Right cardiac atrium (tissue), 5 donors: ENCODE measurements around the gene PCP2. TPM values are rescaled to one million over a fixed set of nuclear protein-coding genes. Genes with fewer than 3 reads are reported as not detected.

ENCODE experiments used
- ATAC-seq, 2 donors: fragments of 200-7000 bp; cut with Tn5 transposase; one replicate each; pipeline versions ENCODE4 v1.8.0 to v1.9.1; 2020; ENCODE audit warnings: moderate library complexity in 2 of 2, mild to moderate bottlenecking in 1 of 2
- DNase-seq, 3 donors: peaks; one replicate each; pipeline ENCODE4 v3.0.0-alpha.2; 2020
- H3K27ac ChIP-seq: one replicate; pipeline ENCODE4 v1.5.1; 2013; ENCODE audit warnings: mild to moderate bottlenecking, low read length, control low read depth, moderate library complexity
- H3K27me3 ChIP-seq: one replicate; pipeline ENCODE4 v1.6.1; 2013; ENCODE audit not compliant: control insufficient read depth, insufficient read depth
- H3K4me1 ChIP-seq: one replicate; pipeline ENCODE4 v1.6.1; 2013; ENCODE audit warnings: low read length; ENCODE audit not compliant: control insufficient read depth, insufficient read depth
- H3K4me3 ChIP-seq: one replicate; pipeline ENCODE4 v1.5.1; 2013; ENCODE audit warnings: low read length, control low read depth
- H3K9me3 ChIP-seq: one replicate; pipeline ENCODE4 v1.6.1; 2013; ENCODE audit warnings: low read length; ENCODE audit not compliant: control insufficient read depth
- WGBS: extraction: QIAGEN DNeasy Blood & Tissue Kit; methylation state at CpG from one replicate; pipeline ENCODE4 v1.1.7; 2013; 5-methylcytosine and 5-hydroxymethylcytosine counted together
- intact Hi-C, 4 donors: fragments of 100-400 bp; cut with DNase I; formaldehyde crosslinking; loops; one replicate each; pipeline versions ENCODE4 v1.11.0 to v1.14.0; 2022 to 2023
- polyA plus RNA-seq: library from polyadenylated mRNA; stranded (reverse); fragments of 200-250 nt; gene quantifications from one replicate; pipeline ENCODE4 v1.2.3, GENCODE V29; 2013
- total RNA-seq, 4 donors: library from RNA; stranded (reverse); fragmentation: NEBNext Ultra II Directional; extraction: Animal tissue kit (Norgen Biotek cat#: 25700); gene quantifications; one replicate each; pipeline ENCODE4 v1.2.1, GENCODE V29; 2021
- donor health status: healthy with polysubstance abuse.
- donor health status: DM: no; HTN: yes; CAD: no.
- donor health status: DM: no; HTN: no; CAD: no.
- donor health status: DM: no; HTN: yes; CAD: no; lungs with severe emphysema.
- donor health status: DM: yes; HTN: yes; CAD: no.

PCP2 gene
- total and polyA plus RNA-seq, 5 donors: 0.34 TPM; not detected in 4

DNA sequence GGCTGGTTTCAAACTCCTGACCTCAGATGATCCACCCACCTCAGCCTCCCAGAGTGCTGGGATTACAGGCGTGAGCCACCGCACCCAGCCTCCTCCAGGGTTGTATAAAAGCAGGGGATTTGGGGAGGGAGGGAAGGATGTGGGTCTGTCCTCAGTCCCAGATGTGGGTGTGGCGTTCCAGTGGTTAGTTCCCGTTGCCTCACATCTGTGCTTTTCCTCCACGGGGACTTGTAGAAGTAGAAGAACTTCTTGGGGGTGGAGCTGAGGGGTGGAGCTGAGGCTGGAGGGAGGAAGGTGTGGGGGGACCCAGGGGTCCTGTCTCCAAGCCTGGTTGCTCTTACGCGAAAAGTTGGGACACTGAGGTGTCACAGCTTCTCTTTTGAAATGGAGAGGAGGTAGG is 42.9 kb upstream of the PCP2 start:
- DNase-seq (peak in 1 of 3 donors; percentile 28), ATAC-seq (no peak)
- H3K4me3 ChIP-seq: no peak overlapping the region
- H3K4me1 ChIP-seq: no peaks in the 10 kb centered on the region
- H3K9me3 ChIP-seq: no peaks in the 10 kb centered on the region
- intact Hi-C loops: loop anchor here in 2 of 4 donors (5.0 to 10.0 kb wide), 2 partner anchors 109 to 128 kb away; no protein-coding TSS in a partner anchor
- no peak overlapping the region for H3K27ac ChIP-seq
- 45% methylated on average over 7 of the region's 7 CpGs for WGBS
- H3K27me3 ChIP-seq: no peaks in the 10 kb centered on the region

GRCh38 chr19:7674010-7675005 is 40.8 kb upstream of the PCP2 start:
- no peak overlapping the region for H3K27ac ChIP-seq
- no peaks in the 10 kb centered on the region for H3K9me3 ChIP-seq
- WGBS: 56% methylated on average over 20 of the region's 21 CpGs
- intact Hi-C loops: loop anchor here in 2 of 4 donors (5.0 to 10.0 kb wide), 2 partner anchors 107 to 130 kb away; no protein-coding TSS in a partner anchor
- no peaks in the 10 kb centered on the region for H3K27me3 ChIP-seq
- DNase-seq (peak; percentile 65 to 87 (median 83)), ATAC-seq (peak; percentile 57 to 93)
- no peaks in the 10 kb centered on the region for H3K4me1 ChIP-seq
- H3K4me3 ChIP-seq: no peak overlapping the region

GRCh38 chr19:7672522-7672921 is 39.0 kb upstream of the PCP2 start:
- Histone ChIP-seq H3K27me3 (no peaks in the 10 kb centered on the region), H3K4me1 (no peaks in the 10 kb centered on the region), H3K9me3 (no peaks in the 10 kb centered on the region), H3K27ac (no peak overlapping the region), H3K4me3 (no peak overlapping the region)
- DNase-seq (no peak), ATAC-seq (no peak)
- WGBS: 48% methylated on average over 9 of the region's 9 CpGs
- intact Hi-C loops: loop anchor here in 1 of 4 donors (10.0 kb wide), 1 partner anchor 132 kb away; no protein-coding TSS in a partner anchor

DNA sequence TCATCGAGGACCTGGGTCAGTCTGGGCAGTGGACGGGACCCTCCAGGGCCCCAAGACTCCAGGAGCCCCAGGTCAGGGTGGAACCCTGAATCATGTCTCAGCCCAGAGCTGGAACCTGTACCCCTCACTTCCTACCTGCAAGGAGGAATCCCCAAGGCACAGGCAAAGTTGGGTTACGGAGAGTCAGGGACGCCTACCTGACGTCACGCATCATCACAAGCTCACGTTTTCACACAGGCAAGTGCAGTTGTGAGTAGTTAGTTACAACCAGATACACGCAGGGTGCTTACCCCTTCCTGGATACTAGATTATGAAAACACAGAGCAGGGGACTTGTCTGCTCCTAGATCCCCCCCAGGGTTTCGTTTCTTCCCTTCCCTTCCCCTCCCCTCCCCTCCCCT is 37.3 kb upstream of the PCP2 start:
- no peak overlapping the region for H3K27ac ChIP-seq

DNA sequence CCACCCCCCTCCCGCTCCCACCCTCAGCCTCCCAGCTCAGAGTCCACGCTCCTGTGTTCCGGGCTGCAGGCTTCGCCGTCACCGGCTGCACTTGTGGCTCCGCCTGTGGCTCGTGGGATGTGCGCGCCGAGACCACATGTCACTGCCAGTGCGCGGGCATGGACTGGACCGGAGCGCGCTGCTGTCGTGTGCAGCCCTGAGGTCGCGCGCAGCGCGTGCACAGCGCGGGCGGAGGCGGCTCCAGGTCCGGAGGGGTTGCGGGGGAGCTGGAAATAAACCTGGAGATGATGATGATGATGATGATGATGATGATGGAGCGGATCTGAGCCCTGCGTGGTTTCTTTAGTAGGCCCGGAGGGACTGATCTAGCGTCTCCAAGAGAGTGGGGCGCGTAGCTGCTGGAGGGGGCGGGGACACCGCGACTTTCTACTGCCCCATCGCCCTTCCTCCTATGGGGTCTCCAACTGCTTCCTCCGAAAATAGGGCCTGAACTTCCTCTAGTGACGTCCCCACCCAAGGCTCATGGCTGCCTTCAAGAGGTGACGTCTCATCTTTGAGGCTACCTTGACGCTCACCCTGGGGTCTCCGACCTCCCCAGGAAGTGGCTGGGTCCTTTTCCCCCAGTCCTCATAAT is 36.7 kb upstream of the PCP2 start:
- Histone ChIP-seq H3K9me3 (no peaks in the 10 kb centered on the region), H3K27me3 (no peaks in the 10 kb centered on the region), H3K4me3 (no peak overlapping the region), H3K4me1 (no peaks in the 10 kb centered on the region), H3K27ac (no peak overlapping the region)
- 3% methylated on average over 43 of the region's 43 CpGs for WGBS
- intact Hi-C loops: loop anchor here in 1 of 4 donors (10.0 kb wide), 1 partner anchor 135 kb away; no protein-coding TSS in a partner anchor
- no peak for ATAC-seq
- DNase-seq: peak in 1 of 3 donors; percentile 44

More for the DNA sequence above, 37.3 kb upstream of the PCP2 start:
- Histone ChIP-seq H3K9me3 (no peaks in the 10 kb centered on the region), H3K27me3 (no peaks in the 10 kb centered on the region), H3K4me3 (no peak overlapping the region), H3K4me1 (no peaks in the 10 kb centered on the region)
- ATAC-seq (no peak), DNase-seq (no peak)
- WGBS: 37% methylated on average over 9 of the region's 9 CpGs
- intact Hi-C loops: loop anchor here in 1 of 4 donors (10.0 kb wide), 1 partner anchor 134 kb away; no protein-coding TSS in a partner anchor

DNA sequence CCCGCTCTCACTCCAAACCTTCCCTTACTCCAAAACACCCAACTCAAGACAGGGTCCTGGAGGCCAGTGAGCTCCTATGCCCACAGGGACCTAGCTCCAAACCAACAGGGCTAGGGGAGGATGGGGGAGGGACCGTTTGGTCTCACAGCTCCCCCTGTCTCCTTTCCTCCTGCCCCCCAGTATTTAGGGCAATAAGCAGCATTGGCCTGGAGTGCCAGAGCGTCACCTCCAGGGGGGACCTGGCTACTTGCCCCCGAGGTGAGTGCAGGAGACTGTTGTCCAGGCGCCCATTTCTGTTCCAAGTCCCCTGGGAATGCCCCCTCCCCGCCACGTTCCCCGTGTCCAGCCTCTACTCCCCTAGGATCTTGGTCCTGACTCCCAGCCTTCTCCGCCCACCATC is 36.1 kb upstream of the PCP2 start:
- intact Hi-C loops: loop anchor here in 1 of 4 donors (10.0 kb wide), 1 partner anchor 135 kb away; no protein-coding TSS in a partner anchor
- Histone ChIP-seq H3K4me1 (no peaks in the 10 kb centered on the region), H3K9me3 (no peaks in the 10 kb centered on the region), H3K27ac (no peak overlapping the region), H3K27me3 (no peaks in the 10 kb centered on the region), H3K4me3 (no peak overlapping the region)
- no peak for ATAC-seq
- WGBS: 30% methylated on average over 9 of the region's 9 CpGs
- DNase-seq: peak in 1 of 3 donors; percentile 17

DNA sequence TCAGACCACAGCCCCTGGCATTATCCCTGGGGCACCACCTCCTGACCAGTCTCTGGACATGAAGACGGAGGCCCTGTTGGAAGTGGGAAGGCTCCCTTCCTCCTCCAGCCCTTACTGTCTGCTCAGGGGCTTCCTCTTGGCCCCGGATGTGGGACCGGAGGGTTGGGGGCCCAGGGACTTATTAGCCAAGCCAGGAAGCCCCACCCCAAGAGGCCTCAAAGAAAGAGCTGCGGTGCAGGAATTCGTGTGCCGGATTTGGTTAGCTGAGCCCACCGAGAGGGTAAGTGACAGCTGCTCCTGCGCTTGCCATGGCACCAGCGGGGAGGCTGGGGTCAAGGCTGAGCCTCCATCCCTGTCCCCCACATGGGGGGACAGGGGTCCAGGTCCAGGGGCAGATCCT is 35.3 kb upstream of the PCP2 start, which contains the start of gene RETN:
Gene RETN, plus strand, starts transcription at position 208 of the 400 bp plus-strand sequence. CDS start 278 bp downstream, outside the sequence.
- intact Hi-C loops: no loop called here
- H3K27me3 ChIP-seq: no peaks in the 10 kb centered on the region
- peak in 1 of 3 donors; percentile 26 for DNase-seq
- ATAC-seq: peak in 1 of 2 donors; percentile 11
- no peak within 1 kb of the TSS for H3K4me3 ChIP-seq
- 63% methylated on average over 9 of the region's 9 CpGs for WGBS
- no peaks in the 10 kb centered on the region for H3K4me1 ChIP-seq
- H3K27ac ChIP-seq: no peak within 1 kb of the TSS
- no peaks in the 10 kb centered on the region for H3K9me3 ChIP-seq

DNA sequence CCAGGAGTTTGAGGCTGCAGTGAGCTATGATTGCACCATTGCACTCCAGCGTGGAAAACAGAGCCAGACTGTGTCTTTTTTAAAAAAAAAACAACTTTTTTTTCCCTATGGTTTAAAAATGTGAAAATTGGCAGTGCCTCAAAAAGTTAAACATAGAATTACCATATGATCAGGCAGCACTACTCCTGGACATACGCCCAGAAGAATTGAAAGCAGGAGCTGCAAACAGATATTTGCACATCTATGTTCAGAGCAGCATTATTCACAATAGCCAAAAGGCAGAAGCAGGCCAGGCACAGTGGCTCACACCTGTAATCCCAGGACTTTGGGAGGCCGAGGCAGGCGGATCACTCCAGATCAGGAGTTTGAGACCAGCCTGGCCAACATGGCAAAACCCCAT is 31.6 kb upstream of the PCP2 start:
- DNase-seq (no peak), ATAC-seq (no peak)
- no peaks in the 10 kb centered on the region for H3K4me1 ChIP-seq
- H3K4me3 ChIP-seq: no peak overlapping the region
- H3K27me3 ChIP-seq: no peaks in the 10 kb centered on the region
- no peak overlapping the region for H3K27ac ChIP-seq
- intact Hi-C loops: no loop called here
- 23% methylated on average over 4 of the region's 4 CpGs for WGBS
- no peaks in the 10 kb centered on the region for H3K9me3 ChIP-seq

DNA sequence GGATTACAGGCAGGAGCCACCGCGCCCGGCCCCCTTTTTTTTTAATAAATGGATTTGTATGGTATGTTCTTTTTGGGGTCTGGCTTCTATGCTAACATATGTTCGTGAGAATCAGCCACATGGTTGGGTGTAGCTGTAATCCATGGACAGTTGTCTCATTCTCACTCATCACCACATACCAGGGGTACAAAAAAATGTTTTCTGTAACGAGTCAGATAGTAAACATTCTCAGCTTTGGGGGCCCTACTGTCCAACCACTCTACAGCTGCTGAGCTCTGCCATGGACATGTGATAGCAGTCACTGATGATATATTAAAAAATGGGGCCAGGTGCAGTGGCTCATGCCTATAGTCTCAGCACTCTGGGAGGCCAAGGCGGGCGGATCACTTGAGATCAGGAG is 30.2 kb upstream of the PCP2 start:
- no peaks in the 10 kb centered on the region for H3K27me3 ChIP-seq
- no peaks in the 10 kb centered on the region for H3K4me1 ChIP-seq
- DNase-seq: no peak
- H3K9me3 ChIP-seq: no peaks in the 10 kb centered on the region
- no peak for ATAC-seq
- 61% methylated on average over 7 of the region's 7 CpGs for WGBS
- no peak overlapping the region for H3K27ac ChIP-seq
- intact Hi-C loops: no loop called here
- no peak overlapping the region for H3K4me3 ChIP-seq

- ATAC-seq (no peak), DNase-seq (peak in 1 of 3 donors; percentile 8)
- Histone ChIP-seq H3K4me3 (no peak overlapping the region), H3K27ac (no peak overlapping the region), H3K27me3 (no peaks in the 10 kb centered on the region), H3K9me3 (no peaks in the 10 kb centered on the region), H3K4me1 (no peaks in the 10 kb centered on the region)
- WGBS: 88% methylated on average over 14 of the region's 14 CpGs
- intact Hi-C loops: no loop called here
These were observed 29.1 kb upstream of the PCP2 start for GRCh38 chr19:7662657-7663056.
